GM21447 (cell line): ENCODE data around the gene TDRD10.

Experiments used
- ATAC-seq: cut with Tn5 transposase; IDR thresholded peaks from one replicate; pipeline ENCODE4 v1.9.1; 2021; ENCODE audit not compliant: unreplicated experiment

TDRD10 gene

DNA sequence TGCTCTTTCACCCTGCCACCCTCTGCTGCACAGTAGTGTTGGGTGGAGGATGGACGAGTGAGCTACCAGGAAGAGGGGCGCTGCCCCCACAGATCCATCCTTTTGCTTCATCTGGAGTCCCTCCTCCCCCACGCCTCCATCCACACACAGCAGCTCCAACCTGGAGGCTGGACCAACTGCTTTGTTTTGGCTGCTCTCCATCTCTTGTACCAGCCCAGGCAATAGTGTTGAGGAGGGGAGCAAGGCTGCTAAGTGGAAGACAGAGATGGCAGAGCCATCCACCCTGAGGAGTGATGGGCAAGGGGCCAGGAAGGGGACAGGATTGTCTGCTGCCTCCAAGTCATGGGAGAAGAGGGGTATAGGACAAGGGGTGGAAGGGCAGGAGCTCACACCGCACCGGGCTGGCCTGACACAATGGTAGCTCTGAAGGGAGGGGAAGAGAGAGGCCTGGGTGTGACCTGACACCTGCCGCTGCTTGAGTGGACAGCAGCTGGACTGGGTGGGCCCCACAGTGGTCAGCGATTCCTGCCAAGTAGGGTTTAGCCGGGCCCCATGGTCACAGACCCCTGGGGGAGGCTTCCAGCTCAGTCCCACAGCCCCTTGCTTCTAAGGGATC lies 74.0 kb downstream of the TDRD10 start:
- no peak for ATAC-seq

DNA sequence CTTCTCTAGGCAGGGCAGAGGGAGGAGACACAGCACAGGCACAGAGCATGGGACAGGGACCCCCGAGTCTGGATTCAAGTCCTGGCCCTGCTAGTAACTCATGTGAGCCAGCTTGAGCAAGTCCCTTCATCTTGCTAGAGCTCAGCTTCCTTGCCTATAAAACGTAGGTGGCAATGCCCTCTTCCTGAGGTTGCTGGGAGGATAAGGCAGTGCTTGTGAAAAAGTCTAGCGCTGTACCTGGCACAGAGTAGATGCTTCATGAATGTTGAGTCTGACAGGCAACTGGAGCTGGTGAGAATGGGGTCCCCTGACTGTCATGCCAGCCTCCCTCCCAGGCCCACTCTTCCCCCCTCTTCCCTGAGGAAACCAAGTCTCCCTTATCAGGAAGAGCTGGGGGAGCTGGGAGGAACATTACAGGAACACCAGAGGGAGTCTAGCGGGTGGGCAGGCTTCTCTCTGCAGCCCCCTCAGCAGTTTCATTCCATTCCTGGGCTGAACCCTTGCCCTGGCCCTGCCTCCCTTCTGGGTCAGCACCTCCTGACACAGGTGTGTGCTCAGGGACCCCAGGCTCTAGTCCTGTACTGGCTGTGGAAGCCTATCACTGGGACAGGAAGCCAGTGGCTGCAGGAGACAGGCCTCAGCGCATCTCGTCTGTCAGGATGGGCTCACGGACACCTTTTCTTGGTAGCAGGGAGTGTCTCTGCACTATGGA lies 75.5 kb downstream of the TDRD10 start:
- no peak for ATAC-seq

DNA sequence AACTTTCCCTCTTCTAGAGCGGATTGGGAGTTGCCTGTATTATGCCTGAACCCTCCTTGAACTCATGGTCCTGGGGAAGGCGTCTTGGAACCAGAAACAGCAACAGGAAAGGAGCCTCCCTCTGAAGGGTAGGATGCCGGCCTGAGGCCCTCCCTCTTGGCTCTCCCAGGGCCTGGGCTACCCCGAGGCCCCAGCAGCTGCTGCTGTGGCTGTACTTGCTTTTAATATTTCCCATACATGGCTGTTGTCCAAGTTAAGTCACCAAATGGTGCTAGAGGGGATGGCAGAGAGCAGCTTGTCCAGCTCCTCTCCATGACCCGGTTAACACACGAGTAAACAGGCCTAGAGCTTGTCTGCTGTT lies 76.0 kb downstream of the TDRD10 start:
- ATAC-seq: no peak

DNA sequence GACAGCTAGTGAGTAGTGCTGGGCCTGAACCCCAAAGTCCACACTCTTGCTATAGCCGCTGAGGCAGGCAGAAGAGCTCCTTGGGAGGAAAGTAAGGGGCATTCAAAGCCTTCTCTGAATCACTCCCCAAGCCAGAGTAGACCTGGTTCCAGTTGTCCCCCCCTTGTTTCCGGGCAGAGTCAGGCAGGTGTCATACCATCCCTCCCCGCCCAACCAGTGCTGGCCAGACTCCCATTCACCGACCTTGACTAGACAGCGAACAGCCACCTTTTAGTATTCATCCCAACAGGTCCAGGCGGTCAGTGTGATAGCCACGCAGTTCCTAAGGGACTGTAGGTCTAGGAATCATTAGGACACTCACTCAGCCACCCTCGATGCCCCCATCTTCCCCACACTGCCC lies 77.4 kb downstream of the TDRD10 start:
- no peak for ATAC-seq

DNA sequence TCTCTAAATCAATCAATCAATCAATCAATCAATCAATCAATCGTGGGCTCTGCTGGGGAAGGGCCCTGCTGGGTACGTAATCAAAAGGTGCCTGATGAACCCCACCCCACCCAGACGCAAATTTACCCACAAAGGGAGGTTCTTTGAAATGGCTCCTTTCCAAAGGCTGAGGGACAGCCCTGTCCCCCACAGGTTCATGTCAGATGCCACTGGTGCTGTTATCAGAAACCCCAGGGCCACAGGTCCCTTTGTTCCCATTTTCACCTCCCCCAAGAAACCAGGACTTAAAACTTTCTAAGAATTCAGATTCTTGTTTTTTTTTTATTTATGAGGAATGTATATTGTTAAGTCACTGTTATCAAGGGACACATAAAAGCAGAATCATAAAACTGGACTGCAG lies 79.7 kb downstream of the TDRD10 start:
- ATAC-seq: no peak

DNA sequence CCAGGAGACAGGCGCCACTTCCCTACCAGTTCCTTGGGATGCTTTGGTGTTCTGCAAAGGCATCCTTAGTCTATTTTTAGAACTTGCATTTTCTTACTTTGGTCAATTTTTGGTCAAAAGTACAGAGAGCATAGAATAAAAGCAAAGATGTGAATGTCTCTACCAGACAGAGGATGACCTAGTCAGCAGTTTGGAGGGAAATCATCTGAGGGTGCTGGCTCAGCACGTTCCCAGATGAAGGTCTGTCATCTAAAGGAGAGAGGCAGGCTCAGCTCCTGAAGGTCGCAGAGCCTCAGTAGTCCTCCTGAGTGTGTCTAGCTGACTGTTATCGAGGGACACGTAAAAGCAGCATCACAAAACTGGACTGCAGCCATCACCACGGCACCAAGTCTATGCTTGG lies 80.9 kb downstream of the TDRD10 start:
- ATAC-seq: no peak

DNA sequence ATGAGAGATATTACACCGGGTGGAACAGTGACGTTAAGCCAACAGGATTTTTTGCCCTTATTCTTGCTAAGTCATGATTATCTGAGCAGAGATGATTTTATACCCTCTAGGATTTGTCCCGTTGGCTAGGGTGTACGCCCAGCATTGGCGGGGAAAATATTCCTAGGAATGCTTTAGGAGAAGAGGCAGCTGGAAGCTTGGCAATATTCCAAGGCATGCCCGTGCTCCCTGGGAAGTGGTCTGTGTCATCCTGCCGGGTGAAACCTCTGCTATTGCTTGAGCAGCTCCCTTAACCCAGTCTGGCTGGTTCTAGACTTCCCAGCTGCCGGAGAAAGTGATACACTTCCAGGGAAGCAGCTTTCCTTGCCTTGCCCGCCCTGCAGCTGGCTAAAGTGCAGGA lies 81.8 kb downstream of the TDRD10 start:
- no peak for ATAC-seq

DNA sequence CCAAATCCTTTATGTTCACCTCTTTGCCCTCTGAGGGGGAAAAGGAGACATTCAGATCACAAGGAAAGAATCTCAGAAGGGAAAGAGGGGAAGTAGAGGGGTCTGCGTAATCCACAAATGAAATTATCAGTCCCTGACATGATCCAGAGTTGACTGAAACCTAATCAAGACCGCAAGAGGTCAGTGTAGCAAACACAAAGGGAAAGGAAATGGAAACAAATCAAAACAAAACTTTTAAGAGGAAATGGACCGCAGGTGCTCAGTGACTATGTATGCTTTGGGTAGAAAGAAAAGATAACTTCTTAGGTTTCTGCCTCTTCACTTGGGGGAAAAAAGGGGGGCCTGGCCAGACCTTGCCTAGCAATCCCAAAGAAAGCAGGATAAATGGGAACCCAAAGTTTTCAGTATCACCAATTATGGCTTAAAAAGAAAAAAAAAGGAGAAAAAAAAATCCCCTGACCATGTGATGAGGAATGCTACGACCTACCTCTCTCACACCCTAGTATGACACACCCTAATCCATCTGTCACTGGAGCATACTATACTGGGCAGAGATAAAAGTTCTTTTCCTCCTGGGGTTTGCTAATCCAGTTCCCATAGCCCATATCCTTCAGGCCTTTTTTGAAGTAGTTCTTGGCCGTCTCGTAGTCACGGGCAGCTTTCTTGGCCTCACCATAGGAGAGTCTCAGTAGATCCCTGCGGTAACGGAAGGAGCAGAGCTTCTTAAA lies 82.4 kb downstream of the TDRD10 start:
- no peak for ATAC-seq

DNA sequence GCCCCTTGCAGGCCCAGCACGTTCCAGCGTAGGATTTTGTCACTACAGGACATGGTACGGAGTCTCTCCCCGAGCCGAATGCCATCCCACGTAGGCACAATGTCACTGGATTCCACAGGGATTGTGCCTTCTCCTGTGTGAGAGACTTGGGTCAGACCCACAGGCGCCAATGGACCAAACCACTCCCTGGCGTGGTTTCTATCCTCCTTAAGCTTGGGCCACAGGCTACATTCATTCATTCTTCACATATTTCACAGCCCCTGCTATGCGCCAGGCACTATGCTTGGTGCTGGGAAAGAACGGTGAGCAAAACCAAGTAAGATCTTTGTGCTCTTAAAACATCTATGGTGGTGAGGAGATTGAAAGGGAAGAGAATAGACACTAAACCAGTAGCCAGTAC lies 84.2 kb downstream of the TDRD10 start:
- no peak for ATAC-seq

DNA sequence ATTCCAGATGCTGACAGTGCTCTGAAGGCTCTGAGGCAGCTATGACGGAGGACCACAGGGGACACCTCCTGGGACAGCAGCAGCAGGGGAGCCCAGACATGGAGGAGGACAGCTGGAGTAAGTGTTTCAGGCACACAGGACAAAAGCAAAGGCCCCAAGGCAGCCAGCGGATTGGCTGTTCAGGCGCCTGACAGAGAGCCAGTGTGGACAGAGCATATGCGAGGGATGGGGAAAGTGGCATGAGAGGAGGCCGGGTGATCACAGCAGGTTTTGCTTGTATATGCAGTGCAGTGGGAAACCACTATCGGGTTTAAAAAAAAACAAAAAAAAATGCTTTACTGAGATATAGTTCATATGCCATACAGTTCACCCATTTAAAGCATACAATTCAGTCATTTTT lies 84.6 kb downstream of the TDRD10 start:
- no peak for ATAC-seq

DNA sequence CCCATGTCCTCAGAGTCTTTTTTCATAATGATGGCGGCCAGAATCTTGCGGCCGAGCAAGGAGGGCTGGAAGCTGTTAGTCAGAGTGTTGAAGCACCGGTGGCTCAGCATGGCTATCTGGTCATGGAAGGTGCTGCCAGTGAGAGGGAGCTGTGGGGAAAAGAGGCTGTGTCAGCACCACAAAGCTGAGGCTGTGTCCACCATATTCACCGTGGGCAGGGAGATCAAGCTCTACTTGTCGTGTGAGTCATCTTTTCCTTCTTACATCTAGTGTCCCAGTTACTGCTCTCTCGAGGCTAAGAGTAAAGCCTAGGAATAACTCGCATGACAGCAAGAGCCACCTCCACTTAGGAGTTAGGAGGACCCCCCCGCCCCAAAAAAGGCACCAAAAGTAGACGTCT lies 87.8 kb downstream of the TDRD10 start:
- ATAC-seq: no peak

DNA sequence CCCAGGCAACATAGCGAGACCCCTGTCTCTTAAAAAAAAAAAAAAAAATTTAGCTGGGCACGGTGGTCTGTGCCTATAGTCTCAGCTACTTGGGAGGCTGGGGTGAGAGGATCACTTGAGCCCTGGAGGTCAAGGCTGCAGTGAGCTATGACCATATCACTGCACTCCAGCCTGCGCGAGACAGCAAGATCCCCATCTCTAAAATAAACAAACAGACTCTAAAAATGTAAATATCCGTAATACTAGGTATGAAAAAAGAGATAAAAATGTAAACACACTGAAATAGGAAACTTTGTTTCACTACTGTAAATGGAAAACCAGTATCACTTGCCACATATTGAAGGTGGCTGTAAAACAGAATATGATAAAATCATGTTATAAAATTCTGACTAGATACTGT lies 88.7 kb downstream of the TDRD10 start:
- no peak for ATAC-seq

DNA sequence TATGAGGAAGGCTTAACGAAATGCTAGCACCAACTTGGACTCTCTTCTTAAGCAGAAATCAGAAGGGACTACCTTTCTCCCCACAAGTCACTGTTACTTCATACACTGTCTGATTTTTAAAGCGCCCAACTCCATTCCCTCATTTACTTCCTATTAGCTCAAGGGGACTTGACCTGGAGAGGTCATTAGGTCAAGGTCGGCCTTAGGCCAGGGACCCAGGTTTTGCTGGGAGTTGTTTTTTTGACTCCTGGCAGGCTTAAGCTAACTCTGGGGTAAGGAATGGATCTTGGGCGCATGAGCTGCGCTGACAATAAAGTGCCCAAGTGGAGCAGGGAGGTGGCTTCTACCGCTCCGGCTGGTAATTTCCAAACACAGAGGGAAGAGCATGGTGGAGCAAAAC lies 89.2 kb downstream of the TDRD10 start:
- no peak for ATAC-seq

DNA sequence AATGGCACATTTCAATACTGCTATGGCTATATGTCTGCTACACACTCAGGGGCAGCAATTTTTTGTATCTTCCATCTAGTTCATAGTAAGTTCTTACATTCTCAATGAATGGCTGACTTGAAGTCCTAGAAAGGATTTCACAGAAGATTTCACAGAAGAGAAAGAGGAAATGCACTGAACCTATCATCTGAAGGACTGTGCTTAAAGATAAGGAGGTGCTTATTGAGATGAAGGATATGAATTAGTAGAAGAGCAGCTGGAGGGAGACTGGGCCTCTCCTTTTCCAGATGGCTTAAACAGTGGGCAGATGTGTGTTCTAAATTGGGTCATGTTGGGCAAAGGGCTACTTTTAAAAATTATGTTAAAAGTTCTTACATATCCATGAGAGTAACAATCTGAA lies 91.4 kb downstream of the TDRD10 start:
- ATAC-seq: no peak

DNA sequence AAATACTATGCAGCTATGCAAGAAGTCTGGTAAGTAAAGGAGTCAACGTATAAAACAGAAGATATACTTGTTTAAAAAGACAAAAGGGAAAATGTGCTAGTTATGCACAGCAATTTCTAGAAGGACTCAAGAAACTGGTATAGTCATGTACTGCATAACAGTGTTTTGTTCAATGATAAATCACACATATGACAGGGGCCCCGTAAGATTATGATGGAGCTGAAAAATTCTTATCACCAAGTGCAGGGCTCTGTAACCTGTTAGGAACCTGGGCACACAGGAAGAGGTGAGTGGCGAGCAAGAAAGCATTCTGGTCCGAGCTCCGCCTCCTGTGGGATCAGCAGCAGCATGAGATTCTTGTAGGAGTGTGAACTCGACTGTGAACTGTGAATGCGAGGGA lies 92.8 kb downstream of the TDRD10 start:
- ATAC-seq: no peak

DNA sequence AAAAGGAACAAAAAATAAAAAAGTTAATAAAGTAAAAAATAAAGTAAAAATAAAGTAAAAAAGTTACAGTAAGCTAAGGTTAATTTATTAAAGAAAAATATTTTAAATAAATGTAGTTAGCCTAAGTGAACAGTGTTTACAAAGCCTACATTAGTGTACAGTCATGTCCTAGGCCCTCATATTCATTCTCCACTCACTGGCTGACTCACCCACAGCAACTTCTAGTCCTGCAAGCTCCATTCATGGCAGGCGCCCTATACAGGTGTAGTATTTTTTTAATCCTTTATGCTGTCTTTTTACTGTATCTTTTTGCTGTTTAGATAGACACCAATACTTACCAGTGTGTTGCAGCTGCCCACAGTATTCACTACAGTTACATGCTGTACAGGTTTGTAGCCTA lies 93.6 kb downstream of the TDRD10 start:
- ATAC-seq: no peak
